Middle frontal gyrus (tissue), 1 donor: Measurements from ENCODE around the gene STAC3.
A peak's percentile ranks its signal among the peaks of the same experiment; 100 is the strongest.
"Not testable (repeated sequence)": the region's sequence is repeated elsewhere in the genome, so short reads cannot be mapped to it uniquely, and the experiment has no call there.

Experiments used
- DNase-seq: peaks from one replicate; pipeline ENCODE4 v3.0.0-alpha.2; 2015; ENCODE audit warnings: low spot score; ENCODE audit errors: extremely low spot score

The STAC3 gene

GRCh38 chr12:57250956-57251355 is at the start of gene STAC3:
TSS of gene STAC3 (minus strand) at chr12:57251187. CDS start at chr12:57249636, 1,551 bp downstream.
- no peak for DNase-seq

GRCh38 chr12:57299514-57300016 is 48.6 kb upstream of the STAC3 start:
- no peak for DNase-seq

GRCh38 chr12:57296291-57296690 is 45.3 kb upstream of the STAC3 start:
- no peak for DNase-seq

- DNase-seq, result not testable (repeated sequence)
Observed at GRCh38 chr12:57282073-57282472, 31.1 kb upstream of the STAC3 start.

GRCh38 chr12:57280211-57281062 is 29.4 kb upstream of the STAC3 start:
- peak; percentile 43 for DNase-seq

DNA sequence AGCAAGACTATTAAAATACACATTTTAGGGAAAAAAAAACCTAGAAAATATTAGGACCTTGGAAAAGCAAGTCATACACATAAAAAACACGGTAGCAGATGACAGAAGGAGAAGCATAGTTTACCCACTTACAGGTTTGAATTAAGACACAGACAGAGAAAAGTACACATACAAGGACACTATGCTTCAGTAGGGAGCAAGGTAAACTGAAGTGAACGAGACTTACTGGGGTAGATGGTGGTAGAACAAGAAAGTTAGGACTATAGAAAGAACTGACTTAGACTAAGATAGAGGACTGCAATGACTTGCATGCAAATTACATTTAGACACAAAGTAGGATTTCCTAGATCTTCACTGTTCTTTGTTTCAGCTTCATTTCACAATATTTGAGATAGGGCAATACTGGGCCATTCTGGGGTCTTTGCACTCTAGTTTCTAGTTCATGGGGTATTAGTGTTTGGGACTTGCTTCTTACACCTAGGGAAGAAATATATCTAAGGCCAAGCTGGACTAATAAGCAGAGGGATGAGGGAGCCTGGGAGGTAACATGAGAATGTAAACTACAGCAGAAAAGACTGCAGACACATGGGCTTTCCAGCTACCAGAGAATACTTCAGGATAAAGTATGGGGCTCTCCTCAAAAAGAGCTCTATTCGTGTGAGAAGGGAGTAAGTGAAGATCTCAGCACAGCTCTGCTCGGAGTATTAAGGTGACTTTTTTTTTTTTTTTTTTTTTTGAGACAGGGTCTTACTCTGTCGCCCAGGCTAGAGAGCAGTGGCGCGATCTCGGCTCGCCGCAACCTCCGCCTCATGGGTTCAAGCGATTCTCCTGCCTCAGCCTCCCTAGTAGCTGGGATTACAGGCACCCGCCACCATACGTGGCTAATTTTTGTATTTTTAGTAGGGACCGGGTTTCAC is 27.7 kb upstream of the STAC3 start:
- no peak for DNase-seq

GRCh38 chr12:57276935-57277563 is 26.1 kb upstream of the STAC3 start:
- DNase-seq, result no peak

GRCh38 chr12:57276233-57276632 is 25.2 kb upstream of the STAC3 start:
- DNase-seq, result not testable (repeated sequence)

- DNase-seq, result no peak
Observed at GRCh38 chr12:57273516-57273915, 22.5 kb upstream of the STAC3 start.

DNA sequence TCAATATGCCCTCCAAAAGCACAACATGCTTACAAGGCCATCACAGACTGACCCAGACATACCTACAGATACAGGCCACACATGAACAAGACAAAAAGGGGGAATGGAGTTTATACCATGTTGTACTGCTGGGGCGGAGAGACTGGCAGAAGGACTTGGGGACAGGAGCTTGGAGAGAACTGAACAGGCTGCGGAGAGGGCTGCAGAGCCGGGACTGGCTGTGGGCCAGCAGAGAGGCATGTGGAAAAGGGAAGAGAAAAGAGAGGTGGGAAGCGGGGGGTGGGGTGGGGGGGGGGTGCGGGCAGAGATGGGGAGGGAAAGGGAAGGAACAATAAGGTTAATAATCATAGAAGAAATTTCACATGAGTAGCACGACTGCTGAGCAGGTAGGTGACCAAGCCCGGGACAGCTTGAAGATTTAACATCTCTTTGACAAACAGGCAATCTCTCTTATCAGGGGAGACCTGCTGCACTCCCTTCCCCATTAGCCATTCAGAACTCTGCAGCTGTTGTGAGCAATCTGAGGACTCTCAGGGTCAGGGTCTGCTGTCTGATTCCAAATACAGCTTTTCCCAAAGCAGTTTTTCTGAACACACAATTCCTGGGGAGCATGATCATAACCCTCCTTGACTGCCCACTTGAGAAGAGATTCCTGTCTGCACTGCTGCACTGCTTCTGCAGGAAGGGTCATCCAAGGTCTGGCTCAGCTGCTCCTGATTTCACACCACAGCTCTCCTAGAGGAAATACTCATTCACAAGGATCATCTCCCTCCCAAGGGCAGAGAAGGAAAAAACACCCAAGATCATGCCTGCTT is 21.6 kb upstream of the STAC3 start:
- no peak for DNase-seq

- no peak for DNase-seq
Observed at GRCh38 chr12:57270966-57271470, 20.0 kb upstream of the STAC3 start.

DNA sequence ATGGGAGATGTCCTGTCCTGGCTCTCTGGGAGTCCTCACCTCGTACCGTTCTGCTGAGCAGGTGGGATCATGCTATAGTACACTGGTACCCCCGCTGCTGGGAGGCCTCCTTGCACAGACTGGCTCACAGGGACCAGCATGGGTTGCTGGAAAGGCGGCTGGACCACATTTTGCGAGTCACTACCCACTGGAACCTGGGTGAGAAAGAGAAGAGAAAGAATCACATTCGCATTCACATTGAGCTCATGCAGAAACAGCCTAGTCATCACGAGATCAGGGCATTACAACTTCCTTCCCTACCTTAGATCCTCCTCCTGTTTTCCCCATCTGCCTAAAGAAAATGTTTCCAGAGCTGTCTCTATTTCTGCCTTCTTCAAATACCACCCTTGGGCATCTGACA is 17.3 kb upstream of the STAC3 start:
- DNase-seq, result no peak

GRCh38 chr12:57266681-57267080 is 15.7 kb upstream of the STAC3 start:
- no peak for DNase-seq

DNA sequence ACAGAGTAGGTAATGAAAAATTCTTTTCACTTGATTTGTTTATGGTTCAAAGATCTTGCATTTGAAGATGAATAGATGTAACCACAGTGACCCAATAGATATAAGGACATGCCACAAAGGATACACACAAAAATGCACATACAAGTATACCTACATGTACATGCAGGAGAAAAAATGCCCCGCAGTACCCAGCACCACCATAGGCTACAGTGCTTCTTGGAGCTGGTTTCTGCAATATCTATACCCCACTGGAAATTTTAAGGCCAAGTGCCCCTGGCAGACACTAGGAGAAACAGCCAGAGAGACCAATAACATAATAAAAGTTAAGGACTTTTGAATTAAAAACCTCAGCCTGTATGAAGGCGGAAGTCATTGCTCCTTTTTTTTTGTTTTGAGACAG is 12.1 kb upstream of the STAC3 start:
- no peak for DNase-seq

- no peak for DNase-seq
Observed at GRCh38 chr12:57262126-57262822, 11.3 kb upstream of the STAC3 start.

DNA sequence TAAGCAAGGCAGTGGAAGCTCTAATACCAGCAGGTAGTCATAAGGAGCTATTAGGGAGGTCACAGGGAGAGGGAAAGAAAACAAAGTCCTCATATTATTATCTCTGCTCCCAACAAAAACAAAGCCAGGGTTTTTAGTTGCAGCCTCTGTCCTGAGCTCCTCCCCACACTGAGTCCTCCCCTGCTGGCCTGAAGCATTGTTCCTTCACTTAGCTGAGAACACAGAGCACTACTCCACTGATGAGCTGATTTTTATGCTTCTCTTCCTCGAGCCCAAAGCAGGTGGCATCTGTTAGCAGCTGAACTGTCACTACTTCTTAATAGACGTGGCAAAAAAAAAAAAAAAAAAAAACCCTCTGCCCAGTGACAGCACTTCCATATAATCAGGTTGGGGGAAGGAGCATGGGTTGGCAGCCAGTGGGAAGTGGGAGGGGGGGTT is 10.5 kb upstream of the STAC3 start:
- no peak for DNase-seq

- DNase-seq, result no peak
Observed at GRCh38 chr12:57260366-57260765, 9.4 kb upstream of the STAC3 start.

DNA sequence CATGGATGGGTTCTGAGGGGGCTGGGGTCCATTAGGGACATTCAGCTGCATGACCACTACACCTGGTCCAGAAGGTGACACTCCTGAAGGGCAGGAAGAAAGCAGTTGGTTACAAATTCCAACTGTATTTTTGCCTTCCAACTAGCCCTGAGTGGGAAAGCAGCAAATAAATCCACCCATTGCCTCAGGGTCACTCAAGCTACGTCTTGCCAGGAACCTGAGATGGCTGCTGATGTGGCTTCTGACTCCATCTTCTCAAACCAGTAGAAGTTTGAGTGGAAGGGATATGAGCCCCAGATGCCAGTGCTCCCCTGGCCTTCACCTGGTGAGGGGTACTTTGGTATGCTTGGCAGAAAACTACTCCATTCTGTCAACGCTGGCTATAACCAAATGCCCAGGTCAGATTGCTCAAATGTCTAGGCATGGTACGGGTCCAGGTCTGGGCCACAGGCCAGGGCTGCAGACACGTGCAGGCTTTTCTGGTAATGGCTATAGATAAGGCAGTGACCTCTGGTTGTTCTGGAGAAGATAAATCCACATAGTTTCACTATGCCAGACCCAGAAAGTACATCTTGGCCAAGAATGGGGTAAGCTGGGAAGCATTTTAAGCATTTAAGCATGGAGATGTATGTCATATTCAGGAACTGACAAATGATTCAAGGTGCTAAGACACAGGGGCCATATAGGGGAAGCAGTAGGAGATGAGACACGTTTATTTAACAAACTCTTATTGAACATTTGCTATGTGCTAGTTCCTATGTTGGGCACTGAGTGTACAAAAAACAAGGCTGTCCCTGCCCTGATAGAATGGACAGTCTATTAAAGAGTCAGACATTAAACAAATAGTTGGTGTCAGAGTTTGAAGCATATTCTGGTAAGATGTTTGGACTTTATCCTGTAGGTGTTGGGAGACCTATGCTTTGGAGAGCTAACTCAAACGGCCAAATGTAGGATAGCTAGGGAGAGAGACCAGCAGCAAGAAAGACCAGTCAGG is 8.3 kb upstream of the STAC3 start:
- DNase-seq, result no peak

DNA sequence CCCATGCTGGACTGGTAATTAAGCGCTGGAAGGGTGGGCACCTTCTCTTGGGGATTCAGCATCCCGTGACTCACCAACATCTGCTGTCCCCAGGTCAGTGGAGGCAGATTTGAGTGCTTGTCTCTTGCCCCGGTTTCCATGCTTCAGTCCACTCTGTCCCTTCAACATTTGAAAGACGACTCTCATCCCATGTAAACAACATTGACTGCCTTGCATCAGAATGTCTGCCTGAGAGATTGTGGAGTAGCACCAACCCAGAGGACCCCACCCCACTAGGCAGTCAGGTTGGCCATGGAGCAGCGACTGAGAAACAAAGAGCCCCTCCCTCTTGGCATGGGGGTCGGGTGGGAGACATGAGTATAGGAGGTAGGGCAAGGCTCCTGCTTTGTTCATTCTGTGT is 4.9 kb upstream of the STAC3 start:
- no peak for DNase-seq
